ENCODE results near the gene PBX2.

- TF ChIP-seq, protein P1, sequence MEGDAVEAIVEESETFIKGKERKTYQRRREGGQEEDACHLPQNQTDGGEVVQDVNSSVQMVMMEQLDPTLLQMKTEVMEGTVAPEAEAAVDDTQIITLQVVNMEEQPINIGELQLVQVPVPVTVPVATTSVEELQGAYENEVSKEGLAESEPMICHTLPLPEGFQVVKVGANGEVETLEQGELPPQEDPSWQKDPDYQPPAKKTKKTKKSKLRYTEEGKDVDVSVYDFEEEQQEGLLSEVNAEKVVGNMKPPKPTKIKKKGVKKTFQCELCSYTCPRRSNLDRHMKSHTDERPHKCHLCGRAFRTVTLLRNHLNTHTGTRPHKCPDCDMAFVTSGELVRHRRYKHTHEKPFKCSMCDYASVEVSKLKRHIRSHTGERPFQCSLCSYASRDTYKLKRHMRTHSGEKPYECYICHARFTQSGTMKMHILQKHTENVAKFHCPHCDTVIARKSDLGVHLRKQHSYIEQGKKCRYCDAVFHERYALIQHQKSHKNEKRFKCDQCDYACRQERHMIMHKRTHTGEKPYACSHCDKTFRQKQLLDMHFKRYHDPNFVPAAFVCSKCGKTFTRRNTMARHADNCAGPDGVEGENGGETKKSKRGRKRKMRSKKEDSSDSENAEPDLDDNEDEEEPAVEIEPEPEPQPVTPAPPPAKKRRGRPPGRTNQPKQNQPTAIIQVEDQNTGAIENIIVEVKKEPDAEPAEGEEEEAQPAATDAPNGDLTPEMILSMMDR (conservative IDR thresholded peaks at IDR 0.05 in 1 of 2, IDR thresholded peaks at IDR 0.05 in 1 of 2; ENCODE audit: low read depth in 1 of 2, low read length in 2 of 2) = no peak
- no peak for TF ChIP-seq EZH2 (IDR thresholded peaks at IDR 0.05; ENCODE audit: low read length, missing control alignments)
Observed at GRCh38 chr6:32234934-32235333, 44.9 kb upstream of the PBX2 start.

Measured in fibroblast of lung (primary cell).